Stimulated activated CD4-positive, alpha-beta T cell treated with anti-CD3 and anti-CD28 coated beads, Interleukin-2, amount 100 ng/mL, for 48 hours (primary cell): ENCODE measurements around the gene CCR6.
"Not testable (repeated sequence)": the region's sequence is repeated elsewhere in the genome, so short reads cannot be mapped to it uniquely, and the experiment has no call there.

ENCODE experiments used
- DNase-seq, 2 donors: peaks; one replicate each; pipeline ENCODE4 v3.0.0-alpha.2; 2020

The CCR6 gene

DNA sequence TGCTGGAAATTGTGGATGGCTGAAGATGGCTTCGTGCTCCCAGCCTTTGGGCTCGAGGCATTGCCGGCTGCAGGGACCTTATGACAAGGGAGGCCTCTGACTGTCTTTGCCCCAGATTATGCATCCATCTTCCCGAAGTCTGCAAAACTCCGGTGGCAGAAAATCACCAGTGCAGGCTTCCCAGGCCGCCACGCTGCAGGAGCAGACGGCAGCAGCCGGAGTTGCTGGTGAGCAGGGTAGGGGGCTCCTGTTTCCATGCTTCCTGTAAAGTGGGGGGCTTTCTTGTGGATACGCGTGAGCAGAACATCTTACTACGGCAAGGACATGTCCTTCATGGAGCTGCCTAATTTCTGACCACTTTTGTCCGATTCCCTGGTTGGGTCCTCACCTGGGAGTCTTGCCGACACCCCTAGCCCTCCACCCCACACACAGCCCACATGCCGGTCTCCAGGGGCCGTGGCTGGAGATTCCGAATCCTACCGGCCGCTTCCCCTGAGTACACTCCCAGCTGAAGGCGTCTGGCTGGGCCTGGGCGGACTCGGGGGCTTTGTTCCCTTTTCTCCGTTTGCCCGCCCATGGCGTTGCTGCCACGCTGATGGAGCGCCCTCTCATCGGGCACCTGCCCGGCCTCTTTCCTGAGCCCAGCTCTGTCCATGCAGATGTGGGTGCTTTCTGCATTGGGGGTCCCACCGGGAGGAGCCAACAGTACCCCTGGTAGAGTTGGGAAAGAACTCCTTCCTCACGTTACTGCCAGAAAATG, 56.2 kb downstream of the CCR6 start:
- DNase-seq, result not testable (repeated sequence)

DNA sequence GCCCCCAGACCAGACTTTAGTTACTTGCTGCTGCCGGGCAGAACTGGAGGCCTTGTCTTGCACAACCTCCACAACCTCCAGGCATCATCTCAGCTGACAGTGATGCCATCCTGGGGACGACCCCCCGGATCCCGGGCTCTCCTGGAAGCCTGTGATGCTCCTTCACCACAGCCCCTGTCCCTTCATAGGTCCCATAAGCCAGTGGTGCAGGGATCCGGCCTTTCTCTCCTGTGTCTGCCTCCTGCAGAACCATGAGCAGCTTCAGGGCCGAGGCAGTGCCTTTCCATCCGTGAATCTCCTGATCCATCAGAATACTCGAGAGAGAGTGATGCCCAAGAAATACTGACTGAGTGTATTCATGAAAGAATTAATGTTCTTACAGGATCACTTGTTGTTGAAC, 57.2 kb downstream of the CCR6 start:
- not testable (repeated sequence) for DNase-seq

DNA sequence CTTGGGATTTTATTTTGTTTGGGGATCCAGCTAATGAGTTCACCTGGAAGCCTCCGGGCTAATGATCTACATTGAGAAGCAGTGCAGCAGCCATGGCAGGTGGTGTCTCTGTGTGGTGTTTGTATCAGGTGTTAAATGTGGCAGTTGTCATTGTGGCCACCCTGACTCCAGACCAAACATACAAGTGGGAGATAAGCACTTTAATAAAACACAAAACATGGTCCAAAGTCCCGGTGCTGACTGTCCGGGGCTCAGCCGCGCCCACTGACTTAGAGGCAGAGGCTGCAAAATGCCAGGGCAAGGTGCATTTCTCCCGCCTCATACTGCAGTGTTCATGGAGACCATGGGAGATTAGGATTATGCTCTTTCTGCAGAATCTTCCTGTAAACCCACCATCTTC, 58.5 kb downstream of the CCR6 start:
- DNase-seq, result not testable (repeated sequence)

DNA sequence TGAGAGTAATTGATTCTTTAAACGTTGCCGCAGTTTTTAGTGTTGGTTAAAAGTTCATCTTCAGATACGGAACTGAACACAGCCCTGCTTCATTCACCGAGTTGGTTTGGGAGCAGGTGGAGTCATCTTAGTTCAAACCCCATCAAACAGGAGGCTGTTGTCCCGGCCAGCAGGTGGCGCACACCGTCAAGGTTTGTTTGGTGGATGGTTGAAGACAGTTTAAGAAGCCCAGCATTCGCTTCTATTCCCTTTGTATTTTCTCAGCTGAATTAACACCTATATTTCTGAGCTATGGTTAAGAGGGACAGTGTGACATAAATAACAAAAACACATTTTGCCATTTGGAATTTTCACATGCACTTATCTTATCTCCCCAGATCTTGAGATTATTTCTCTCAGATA, 60.0 kb downstream of the CCR6 start:
- not testable (repeated sequence) for DNase-seq

DNA sequence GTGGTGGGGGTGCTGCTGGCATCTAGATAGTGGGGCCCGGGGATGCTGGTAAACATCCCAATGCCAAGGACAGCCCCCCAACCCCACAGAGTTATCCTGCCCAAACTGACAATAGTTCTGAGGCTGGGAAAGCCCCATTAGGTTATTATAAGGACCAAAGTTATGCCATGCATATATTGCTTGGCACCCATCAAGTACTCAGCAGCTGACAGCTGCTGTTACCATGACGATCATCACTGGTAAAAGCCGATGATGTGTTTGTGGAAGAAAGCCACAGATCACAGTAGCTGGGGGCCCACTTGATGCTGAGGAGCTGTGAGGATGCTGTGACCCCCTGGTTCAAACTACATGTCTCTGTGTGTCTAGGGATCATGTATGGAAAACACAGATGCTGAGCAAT, 62.2 kb downstream of the CCR6 start:
- DNase-seq, result not testable (repeated sequence)

DNA sequence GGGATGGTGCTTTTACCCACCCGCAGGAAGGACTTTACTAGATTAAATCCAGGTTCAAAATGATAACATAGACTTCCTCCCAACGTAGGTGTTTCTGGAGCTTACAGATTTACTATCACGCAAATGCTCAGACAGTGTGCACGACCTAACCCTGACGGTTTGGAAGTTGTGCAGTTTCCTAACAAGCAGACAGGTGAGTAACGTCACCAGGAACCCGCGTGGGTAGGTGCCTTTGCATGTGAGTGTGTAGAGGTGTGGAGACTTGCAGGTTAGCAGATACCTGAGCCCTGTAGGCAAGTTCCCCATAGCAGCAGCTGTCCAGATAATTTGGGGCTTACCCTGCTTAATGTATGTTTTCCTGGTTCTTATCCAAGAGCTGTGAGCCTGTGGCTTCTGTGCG, 64.4 kb downstream of the CCR6 start:
- DNase-seq, result not testable (repeated sequence)
